SK-N-SH (cell line): Measurements from ENCODE around the gene WDR6. TPM values are rescaled to one million over a fixed set of nuclear protein-coding genes. Genes with fewer than 3 reads are reported as not detected.

Experiments used
- CTCF ChIA-PET: fragments of 300-600, 350-600 bp; formaldehyde crosslinking; extraction: SDS; loops from one replicate; lab custom pipeline; 2021; lab: Yijun Ruan, JAX
- POLR2A ChIA-PET: fragments of 350-600 bp; sonication (Branson Sonifier 250); formaldehyde crosslinking; extraction: SDS; loops from one replicate; lab custom pipeline; 2020; ENCODE audit warnings: antibody characterized with exemption, inconsistent platforms; lab: Yijun Ruan, JAX
- DNase-seq: peaks from one replicate; pipeline ENCODE4 v3.0.0; 2012
- H2AFZ ChIP-seq: fragments of 200-600 bp; sonication (generic); 2 replicates; pipeline ENCODE4 v1.8.1; 2016; ENCODE audit warnings: antibody characterized with exemption, mild to moderate bottlenecking, low read depth
- H3F3A ChIP-seq: fragments of 200-600 bp; sonication (generic); replicated peaks from 2 replicates; pipeline ENCODE3; 2016; ENCODE audit warnings: antibody characterized with exemption, mild to moderate bottlenecking; ENCODE audit not compliant: insufficient read depth
- H3K27ac ChIP-seq, 2 experiments: fragments of 200-500 bp in 1 of 2; fragments of 200-600 bp in 1 of 2; sonication (Bioruptor generic) in 1 of 2; sonication (generic), shearing (Covaris generic) in 1 of 2; 2 replicates each; pipeline versions ENCODE4 v1.5.1 to v1.6.1; 2014 to 2016; ENCODE audit warnings: low read depth in 2 of 2, inconsistent platforms in 1 of 2, low read length in 1 of 2, mild to moderate bottlenecking in 1 of 2, mixed read lengths in 1 of 2
- H3K27me3 ChIP-seq: fragments of 200-600 bp; sonication (generic), shearing (Covaris generic); 2 replicates; pipeline ENCODE4 v1.6.1; 2016; ENCODE audit warnings: mixed run types; ENCODE audit not compliant: insufficient read depth
- H3K36me3 ChIP-seq, 2 experiments: fragments of 200-500 bp in 1 of 2; fragments of 200-600 bp in 1 of 2; sonication (Bioruptor generic) in 1 of 2; sonication (generic) in 1 of 2; replicated peaks in 1 of 2; 2 replicates each; pipeline versions ENCODE3 to v1.5.1; 2014 to 2016; ENCODE audit warnings: low read length in 1 of 2, mild to moderate bottlenecking in 1 of 2; ENCODE audit not compliant: insufficient read depth in 2 of 2, control insufficient read depth in 1 of 2
- H3K4me1 ChIP-seq, 2 experiments: fragments of 200-500 bp in 1 of 2; fragments of 200-600 bp in 1 of 2; sonication (Bioruptor generic) in 1 of 2; sonication (generic), shearing (Covaris generic) in 1 of 2; 2 replicates each; pipeline versions ENCODE4 v1.5.1 to v1.6.1; 2014 to 2016; ENCODE audit warnings: low read depth in 1 of 2, low read length in 1 of 2, mixed run types in 1 of 2; ENCODE audit not compliant: insufficient read depth in 2 of 2, control insufficient read depth in 1 of 2
- H3K4me2 ChIP-seq: fragments of 200-600 bp; sonication (generic), shearing (Covaris generic); 2 replicates; pipeline ENCODE4 v1.6.1; 2017; ENCODE audit warnings: mixed run types
- H3K4me3 ChIP-seq, 2 experiments: fragments of 200-500 bp in 1 of 2; fragments of 200-600 bp in 1 of 2; sonication (Bioruptor generic) in 1 of 2; sonication (generic), shearing (Covaris generic) in 1 of 2; 2 replicates each; pipeline versions ENCODE4 v1.5.1 to v1.8.1; 2014 to 2016; ENCODE audit warnings: low read depth in 2 of 2, inconsistent platforms in 1 of 2, low read length in 1 of 2, mild to moderate bottlenecking in 1 of 2, mixed read lengths in 1 of 2, moderate library complexity in 1 of 2
- H3K79me2 ChIP-seq: fragments of 200-600 bp; sonication (generic); 2 replicates; pipeline ENCODE4 v1.8.1; 2017; ENCODE audit warnings: mild to moderate bottlenecking; ENCODE audit not compliant: insufficient read depth
- H3K9ac ChIP-seq: fragments of 200-600 bp; sonication (generic); 2 replicates; pipeline ENCODE4 v1.6.1; 2017; ENCODE audit warnings: mixed run types
- H3K9me2 ChIP-seq: fragments of 200-600 bp; sonication (generic); 2 replicates; pipeline ENCODE4 v1.6.1; 2017; ENCODE audit warnings: mixed run types
- H3K9me3 ChIP-seq: fragments of 200-600 bp; sonication (generic); 2 replicates; pipeline ENCODE4 v1.6.1; 2017; ENCODE audit warnings: mixed run types, mild to moderate bottlenecking, moderate library complexity
- H4K20me1 ChIP-seq: fragments of 200-600 bp; sonication (generic); 2 replicates; pipeline ENCODE4 v1.6.1; 2017; ENCODE audit warnings: mild to moderate bottlenecking, mixed run types; ENCODE audit not compliant: insufficient read depth
- FOXJ3 ChIP-seq: sonication (generic); formaldehyde crosslinking; IDR thresholded peaks from 2 replicates; pipeline ENCODE4 v1.5.1; 2020; ENCODE audit warnings: mild to moderate bottlenecking, missing genetic modification reagents
- FOXM1 ChIP-seq: IDR thresholded peaks from 2 replicates; pipeline ENCODE4 v1.4.0; 2012; ENCODE audit warnings: low read depth, mild to moderate bottlenecking
- JUND ChIP-seq: IDR thresholded peaks from 2 replicates; pipeline ENCODE4 v1.4.0; 2012
- MEF2A ChIP-seq: IDR thresholded peaks from 2 replicates; pipeline ENCODE4 v1.4.0; 2012; ENCODE audit warnings: low read depth, borderline replicate concordance
- MXI1 ChIP-seq: IDR thresholded peaks from 2 replicates; pipeline ENCODE4 v1.6.1; 2012; ENCODE audit warnings: mild to moderate bottlenecking, low read depth, low read length, improper control_type of control experiment
- RAD21 ChIP-seq: IDR thresholded peaks from 2 replicates; pipeline ENCODE4 v1.6.1; 2012; ENCODE audit warnings: mild to moderate bottlenecking, low read length
- RCOR1 ChIP-seq: fragments of 150-350 bp; IDR thresholded peaks from 2 replicates; pipeline ENCODE4 v1.6.1; 2017; ENCODE audit warnings: antibody characterized with exemption, low read length
- RXRA ChIP-seq: IDR thresholded peaks from 2 replicates; pipeline ENCODE4 v1.4.0; 2012; ENCODE audit warnings: low read depth, mild to moderate bottlenecking, borderline replicate concordance
- SIN3A ChIP-seq: IDR thresholded peaks from 2 replicates; pipeline ENCODE4 v1.6.1; 2012; ENCODE audit warnings: low read depth, mild to moderate bottlenecking, low read length, moderate library complexity, borderline replicate concordance
- SMC3 ChIP-seq: IDR thresholded peaks from 2 replicates; pipeline ENCODE4 v1.6.1; 2012; ENCODE audit warnings: low read depth, low read length, improper control_type of control experiment
- TAF1 ChIP-seq: IDR thresholded peaks from 2 replicates; pipeline ENCODE4 v1.6.1; 2012; ENCODE audit warnings: low read depth, mild to moderate bottlenecking, low read length, moderate library complexity, borderline replicate concordance
- TCF12 ChIP-seq: IDR thresholded peaks from 2 replicates; pipeline ENCODE4 v1.4.0; 2012
- TEAD4 ChIP-seq: IDR thresholded peaks from 2 replicates; pipeline ENCODE4 v1.4.0; 2012; ENCODE audit warnings: mild to moderate bottlenecking, borderline replicate concordance; ENCODE audit not compliant: insufficient read depth
- WGBS: methylation state at CpG from one replicate; pipeline ENCODE4 v1.1.6; 2017; ENCODE audit warnings: low lambda C conversion rate; 5-methylcytosine and 5-hydroxymethylcytosine counted together
- polyA plus RNA-seq, 3 experiments: library from polyadenylated mRNA; depleted of rRNA; stranded (reverse); fragments of >200 nt; gene quantifications; 2 replicates each; pipeline ENCODE4 v1.2.3, GENCODE V29; 2012
- TF ChIP-seq, protein P1 (sequence below): IDR thresholded peaks from 2 replicates; pipeline ENCODE4 v1.4.0; 2012; ENCODE audit warnings: low read depth, borderline replicate concordance
- TF ChIP-seq, protein P2 (sequence below): IDR thresholded peaks from 2 replicates; pipeline ENCODE4 v1.4.0; 2012; ENCODE audit warnings: low read depth, borderline replicate concordance
- TF ChIP-seq, protein P3 (sequence below): IDR thresholded peaks from 2 replicates; pipeline ENCODE4; 2012
- TF ChIP-seq, protein P4 (sequence below): IDR thresholded peaks from 2 replicates; pipeline ENCODE4 v1.6.1; 2012; ENCODE audit warnings: mild to moderate bottlenecking, low read depth, low read length, moderate library complexity

WDR6 gene
- polyA plus RNA-seq, 1 of the 3 experiments (the other 2 are of a cell fraction) = 230 TPM

DNA sequence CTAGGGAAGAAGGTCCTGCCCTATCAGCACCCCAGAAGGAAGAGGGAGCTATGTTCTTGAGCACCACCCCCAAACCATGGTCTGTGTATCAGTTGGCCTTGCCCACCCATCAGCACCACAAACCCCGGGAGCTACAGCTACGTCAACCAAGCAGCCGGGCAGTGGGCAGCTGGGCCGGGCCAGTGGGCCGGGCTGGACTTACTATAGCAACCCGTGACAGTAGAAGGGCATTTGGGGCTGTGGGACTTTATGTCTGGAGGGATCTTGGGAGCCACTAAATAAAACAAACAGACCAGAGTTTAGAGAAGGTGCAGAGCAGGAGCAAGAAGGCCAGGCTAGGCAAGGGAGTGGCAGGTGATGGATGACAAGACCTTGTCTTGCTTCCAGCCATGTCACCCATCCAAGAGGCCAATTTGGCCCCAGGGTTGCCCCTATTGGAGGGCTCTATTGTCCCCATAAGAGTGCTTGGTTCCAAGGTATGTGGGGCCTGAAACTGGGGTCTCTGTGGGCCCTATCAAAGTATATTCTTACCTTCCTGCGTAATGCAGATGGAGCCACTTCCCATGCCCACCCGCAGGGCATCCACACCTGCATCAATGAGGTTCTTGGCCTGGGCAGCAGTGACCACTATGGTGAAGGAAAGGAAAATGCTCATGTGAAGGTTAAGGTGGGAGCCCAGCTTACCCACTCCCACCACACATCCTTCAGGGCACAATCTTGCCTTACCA, 18.8 kb downstream of the WDR6 start (continued):
- TF ChIP-seq, protein P1, sequence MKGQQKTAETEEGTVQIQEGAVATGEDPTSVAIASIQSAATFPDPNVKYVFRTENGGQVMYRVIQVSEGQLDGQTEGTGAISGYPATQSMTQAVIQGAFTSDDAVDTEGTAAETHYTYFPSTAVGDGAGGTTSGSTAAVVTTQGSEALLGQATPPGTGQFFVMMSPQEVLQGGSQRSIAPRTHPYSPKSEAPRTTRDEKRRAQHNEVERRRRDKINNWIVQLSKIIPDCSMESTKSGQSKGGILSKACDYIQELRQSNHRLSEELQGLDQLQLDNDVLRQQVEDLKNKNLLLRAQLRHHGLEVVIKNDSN = no peak
- TF ChIP-seq MXI1 (no peak), RAD21 (no peak), TEAD4 (no peak), SMC3 (no peak), MEF2A (no peak)
- TF ChIP-seq, protein P2, sequence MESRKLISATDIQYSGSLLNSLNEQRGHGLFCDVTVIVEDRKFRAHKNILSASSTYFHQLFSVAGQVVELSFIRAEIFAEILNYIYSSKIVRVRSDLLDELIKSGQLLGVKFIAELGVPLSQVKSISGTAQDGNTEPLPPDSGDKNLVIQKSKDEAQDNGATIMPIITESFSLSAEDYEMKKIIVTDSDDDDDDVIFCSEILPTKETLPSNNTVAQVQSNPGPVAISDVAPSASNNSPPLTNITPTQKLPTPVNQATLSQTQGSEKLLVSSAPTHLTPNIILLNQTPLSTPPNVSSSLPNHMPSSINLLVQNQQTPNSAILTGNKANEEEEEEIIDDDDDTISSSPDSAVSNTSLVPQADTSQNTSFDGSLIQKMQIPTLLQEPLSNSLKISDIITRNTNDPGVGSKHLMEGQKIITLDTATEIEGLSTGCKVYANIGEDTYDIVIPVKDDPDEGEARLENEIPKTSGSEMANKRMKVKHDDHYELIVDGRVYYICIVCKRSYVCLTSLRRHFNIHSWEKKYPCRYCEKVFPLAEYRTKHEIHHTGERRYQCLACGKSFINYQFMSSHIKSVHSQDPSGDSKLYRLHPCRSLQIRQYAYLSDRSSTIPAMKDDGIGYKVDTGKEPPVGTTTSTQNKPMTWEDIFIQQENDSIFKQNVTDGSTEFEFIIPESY = no peak

DNA sequence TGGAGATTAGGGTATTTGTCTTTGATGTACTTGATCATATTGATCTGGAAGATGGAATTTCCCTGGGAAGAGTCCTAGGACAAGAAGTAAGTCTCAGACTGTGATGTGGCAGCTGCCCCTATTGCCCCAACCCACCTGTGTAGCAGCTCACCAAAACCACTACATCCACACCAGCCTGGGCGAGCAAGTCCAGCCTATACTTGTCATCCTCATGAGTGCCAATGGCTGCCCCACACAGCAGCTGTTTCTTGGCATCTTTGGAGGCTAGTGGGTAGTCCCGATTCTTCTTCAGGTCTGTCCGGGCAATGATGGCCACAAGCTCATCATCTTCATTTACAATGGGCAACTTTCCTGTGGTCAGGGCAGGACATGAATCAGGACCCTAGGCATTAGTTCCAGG, 19.3 kb downstream of the WDR6 start:
- Histone ChIP-seq H3K9me3 (no peaks in the 10 kb centered on the region), H3K27ac (no peak overlapping the region), H3K4me3 (no peak overlapping the region), H3K79me2 (peaks cover 69% of the 10 kb centered on the region), H3K36me3 (peaks cover 55 to 64% of the 10 kb centered on the region in 2 experiments), H4K20me1 (no peaks in the 10 kb centered on the region), H3F3A (peaks cover 49% of the 10 kb centered on the region), H3K4me2 (no peak overlapping the region), H3K27me3 (no peaks in the 10 kb centered on the region), H3K9me2 (no peaks in the 10 kb centered on the region), H3K4me1 (peaks cover 10 to 41% of the 10 kb centered on the region in 2 experiments; a peak in 3 of 4 replicates), H3K9ac (no peak overlapping the region), H2AFZ (no peak overlapping the region)
- no peak for DNase-seq
- ChIA-PET CTCF (interaction anchor here (0.8 to 3.6 kb wide), 3 partner anchors 13 to 422 kb away, joined by 3 to 14 read pairs (median 7); partner anchors contain the start of gene WDR6), POLR2A (interaction anchor here (1.3 to 1.9 kb wide), 4 partner anchors 8 to 67 kb away, joined by 3 to 9 read pairs (median 4); partner anchors contain the start of genes DALRD3, QRICH1 and WDR6)
- 100% methylated on average over 3 of the region's 3 CpGs for WGBS
- TF ChIP-seq, protein P3, sequence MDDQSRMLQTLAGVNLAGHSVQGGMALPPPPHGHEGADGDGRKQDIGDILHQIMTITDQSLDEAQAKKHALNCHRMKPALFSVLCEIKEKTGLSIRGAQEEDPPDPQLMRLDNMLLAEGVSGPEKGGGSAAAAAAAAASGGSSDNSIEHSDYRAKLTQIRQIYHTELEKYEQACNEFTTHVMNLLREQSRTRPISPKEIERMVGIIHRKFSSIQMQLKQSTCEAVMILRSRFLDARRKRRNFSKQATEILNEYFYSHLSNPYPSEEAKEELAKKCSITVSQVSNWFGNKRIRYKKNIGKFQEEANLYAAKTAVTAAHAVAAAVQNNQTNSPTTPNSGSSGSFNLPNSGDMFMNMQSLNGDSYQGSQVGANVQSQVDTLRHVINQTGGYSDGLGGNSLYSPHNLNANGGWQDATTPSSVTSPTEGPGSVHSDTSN = no peak
- no peak for TF ChIP-seq SMC3
- TF ChIP-seq, protein P4, sequence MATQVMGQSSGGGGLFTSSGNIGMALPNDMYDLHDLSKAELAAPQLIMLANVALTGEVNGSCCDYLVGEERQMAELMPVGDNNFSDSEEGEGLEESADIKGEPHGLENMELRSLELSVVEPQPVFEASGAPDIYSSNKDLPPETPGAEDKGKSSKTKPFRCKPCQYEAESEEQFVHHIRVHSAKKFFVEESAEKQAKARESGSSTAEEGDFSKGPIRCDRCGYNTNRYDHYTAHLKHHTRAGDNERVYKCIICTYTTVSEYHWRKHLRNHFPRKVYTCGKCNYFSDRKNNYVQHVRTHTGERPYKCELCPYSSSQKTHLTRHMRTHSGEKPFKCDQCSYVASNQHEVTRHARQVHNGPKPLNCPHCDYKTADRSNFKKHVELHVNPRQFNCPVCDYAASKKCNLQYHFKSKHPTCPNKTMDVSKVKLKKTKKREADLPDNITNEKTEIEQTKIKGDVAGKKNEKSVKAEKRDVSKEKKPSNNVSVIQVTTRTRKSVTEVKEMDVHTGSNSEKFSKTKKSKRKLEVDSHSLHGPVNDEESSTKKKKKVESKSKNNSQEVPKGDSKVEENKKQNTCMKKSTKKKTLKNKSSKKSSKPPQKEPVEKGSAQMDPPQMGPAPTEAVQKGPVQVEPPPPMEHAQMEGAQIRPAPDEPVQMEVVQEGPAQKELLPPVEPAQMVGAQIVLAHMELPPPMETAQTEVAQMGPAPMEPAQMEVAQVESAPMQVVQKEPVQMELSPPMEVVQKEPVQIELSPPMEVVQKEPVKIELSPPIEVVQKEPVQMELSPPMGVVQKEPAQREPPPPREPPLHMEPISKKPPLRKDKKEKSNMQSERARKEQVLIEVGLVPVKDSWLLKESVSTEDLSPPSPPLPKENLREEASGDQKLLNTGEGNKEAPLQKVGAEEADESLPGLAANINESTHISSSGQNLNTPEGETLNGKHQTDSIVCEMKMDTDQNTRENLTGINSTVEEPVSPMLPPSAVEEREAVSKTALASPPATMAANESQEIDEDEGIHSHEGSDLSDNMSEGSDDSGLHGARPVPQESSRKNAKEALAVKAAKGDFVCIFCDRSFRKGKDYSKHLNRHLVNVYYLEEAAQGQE = no peak
- TF ChIP-seq RCOR1 = no peak
- no peak for TF ChIP-seq TAF1
- TF ChIP-seq FOXJ3 (CRISPR knock-in tag) = no peak
- TF ChIP-seq TCF12 = no peak
- no peak for TF ChIP-seq MEF2A
- no peak for TF ChIP-seq SIN3A
- no peak for TF ChIP-seq RXRA
- no peak for TF ChIP-seq FOXM1
- no peak for TF ChIP-seq JUND
- TF ChIP-seq, protein P2 = no peak
